GM18511 (cell line): Measurements from ENCODE around the gene DENND2A.
"Not testable (repeated sequence)": the region's sequence is repeated elsewhere in the genome, so short reads cannot be mapped to it uniquely, and the experiment has no call there.

Experiments
- ATAC-seq: cut with Tn5 transposase; IDR thresholded peaks from one replicate; pipeline ENCODE4 v1.9.1; 2021; ENCODE audit warnings: mild to moderate bottlenecking, moderate library complexity; ENCODE audit not compliant: unreplicated experiment

The DENND2A gene

GRCh38 chr7:140594131-140594691 lies 46.4 kb downstream of the DENND2A start:
- no peak for ATAC-seq

GRCh38 chr7:140593672-140593982 lies 47.0 kb downstream of the DENND2A start:
- ATAC-seq: peak; percentile 74

GRCh38 chr7:140592964-140593671 lies 47.5 kb downstream of the DENND2A start:
- ATAC-seq: peak; percentile 65

- ATAC-seq: no peak
Observed at GRCh38 chr7:140591180-140591902, 49.3 kb downstream of the DENND2A start.

GRCh38 chr7:140587243-140587642 lies 53.4 kb downstream of the DENND2A start:
- no peak for ATAC-seq

GRCh38 chr7:140586516-140586915 lies 54.1 kb downstream of the DENND2A start:
- ATAC-seq: no peak

- ATAC-seq: no peak
Observed at GRCh38 chr7:140585333-140585732, 55.3 kb downstream of the DENND2A start.

- no peak for ATAC-seq
Observed at GRCh38 chr7:140584195-140584851, 56.3 kb downstream of the DENND2A start.

GRCh38 chr7:140581411-140581810 lies 59.2 kb downstream of the DENND2A start:
- no peak for ATAC-seq

GRCh38 chr7:140577651-140578050 lies 63.0 kb downstream of the DENND2A start:
- ATAC-seq: no peak

- no peak for ATAC-seq
Observed at GRCh38 chr7:140576589-140576988, 64.0 kb downstream of the DENND2A start.

GRCh38 chr7:140571538-140572122 lies 69.0 kb downstream of the DENND2A start:
- no peak for ATAC-seq

GRCh38 chr7:140570120-140570519 lies 70.5 kb downstream of the DENND2A start:
- ATAC-seq: no peak

- ATAC-seq: no peak
Observed at GRCh38 chr7:140568021-140568813, 72.4 kb downstream of the DENND2A start.

GRCh38 chr7:140566186-140566585 lies 74.4 kb downstream of the DENND2A start:
- ATAC-seq: not testable (repeated sequence)

- ATAC-seq: not testable (repeated sequence)
Observed at GRCh38 chr7:140565761-140566160, 74.9 kb downstream of the DENND2A start.

- peak; percentile 69 for ATAC-seq
Observed at GRCh38 chr7:140564643-140565042, 76.0 kb downstream of the DENND2A start.

- no peak for ATAC-seq
Observed at GRCh38 chr7:140562926-140563481, 77.6 kb downstream of the DENND2A start.

GRCh38 chr7:140559410-140559809 lies 81.2 kb downstream of the DENND2A start:
- no peak for ATAC-seq

- no peak for ATAC-seq
Observed at GRCh38 chr7:140557809-140558518, 82.6 kb downstream of the DENND2A start.
